ENCODE data around the gene PLCXD1.
"Not testable (repeated sequence)": the region's sequence is repeated elsewhere in the genome, so short reads cannot be mapped to it uniquely, and the experiment has no call there.

Gene PLCXD1

GRCh38 chrX:292900-293897 lies 12.0 kb downstream of the PLCXD1 start:
- no peak for DNase-seq

- no peak for DNase-seq
These were observed 14.0 kb downstream of the PLCXD1 start for GRCh38 chrX:295136-295535.

- no peak for DNase-seq
These were observed 17.8 kb downstream of the PLCXD1 start for GRCh38 chrX:298993-299392.

GRCh38 chrX:300334-300733 lies 19.2 kb downstream of the PLCXD1 start:
- no peak for DNase-seq

GRCh38 chrX:302975-303374 lies 21.8 kb downstream of the PLCXD1 start:
- no peak for DNase-seq

- DNase-seq = not testable (repeated sequence)
These were observed 24.8 kb downstream of the PLCXD1 start for GRCh38 chrX:305781-306613.

GRCh38 chrX:306614-307251 lies 25.6 kb downstream of the PLCXD1 start:
- DNase-seq = not testable (repeated sequence)

- no peak for DNase-seq
These were observed 26.3 kb downstream of the PLCXD1 start for GRCh38 chrX:307261-308111.

GRCh38 chrX:308821-309520 lies 27.8 kb downstream of the PLCXD1 start:
- no peak for DNase-seq

GRCh38 chrX:310621-311155 lies 29.5 kb downstream of the PLCXD1 start:
- no peak for DNase-seq

- no peak for DNase-seq
These were observed 30.3 kb downstream of the PLCXD1 start for GRCh38 chrX:311156-312129.

- no peak for DNase-seq
These were observed 31.6 kb downstream of the PLCXD1 start for GRCh38 chrX:312621-313331.

- no peak for DNase-seq
These were observed 32.4 kb downstream of the PLCXD1 start for GRCh38 chrX:313546-313945.

GRCh38 chrX:314049-314448 lies 32.9 kb downstream of the PLCXD1 start:
- DNase-seq = no peak

GRCh38 chrX:314781-315595 lies 33.8 kb downstream of the PLCXD1 start:
- DNase-seq = no peak

GRCh38 chrX:316351-317325 lies 35.5 kb downstream of the PLCXD1 start:
- DNase-seq = no peak
